Rectal smooth muscle tissue (tissue), 1 donor: ENCODE data around the gene SIM1.

Experiments used
- H3K27ac ChIP-seq: one replicate; pipeline ENCODE4 v1.7.0; 2013; ENCODE audit warnings: low read depth, low read length, inconsistent platforms
- H3K27me3 ChIP-seq: one replicate; pipeline ENCODE4 v1.7.0; 2013; ENCODE audit warnings: low read length; ENCODE audit not compliant: control insufficient read depth, insufficient read depth
- H3K36me3 ChIP-seq: one replicate; pipeline ENCODE4 v1.7.0; 2013; ENCODE audit warnings: low read length; ENCODE audit not compliant: control insufficient read depth, insufficient read depth
- H3K4me1 ChIP-seq: one replicate; pipeline ENCODE4 v1.7.0; 2013; ENCODE audit warnings: low read length; ENCODE audit not compliant: control insufficient read depth, insufficient read depth
- H3K4me3 ChIP-seq: one replicate; pipeline ENCODE4 v1.7.0; 2013; ENCODE audit warnings: low read length
- H3K9ac ChIP-seq: one replicate; pipeline ENCODE4 v1.7.0; 2013; ENCODE audit warnings: low read length

SIM1 gene

GRCh38 chr6:100485268-100485667, 20.5 kb upstream of the SIM1 start:
- Histone ChIP-seq H3K27me3 (no peaks in the 10 kb centered on the region), H3K9ac (no peak overlapping the region), H3K36me3 (no peaks in the 10 kb centered on the region), H3K4me3 (no peak overlapping the region), H3K27ac (no peak overlapping the region), H3K4me1 (no peaks in the 10 kb centered on the region)

GRCh38 chr6:100484474-100484873, 19.8 kb upstream of the SIM1 start:
- no peaks in the 10 kb centered on the region for H3K27me3 ChIP-seq
- no peak overlapping the region for H3K9ac ChIP-seq
- no peak overlapping the region for H3K4me3 ChIP-seq
- no peak overlapping the region for H3K27ac ChIP-seq
- H3K36me3 ChIP-seq = no peaks in the 10 kb centered on the region
- H3K4me1 ChIP-seq = no peaks in the 10 kb centered on the region

- Histone ChIP-seq H3K27me3 (no peaks in the 10 kb centered on the region), H3K4me3 (no peak overlapping the region), H3K4me1 (no peaks in the 10 kb centered on the region), H3K36me3 (no peaks in the 10 kb centered on the region), H3K9ac (no peak overlapping the region), H3K27ac (no peak overlapping the region)
Observed at GRCh38 chr6:100482698-100483097, 18.0 kb upstream of the SIM1 start.

- no peaks in the 10 kb centered on the region for H3K4me1 ChIP-seq
- H3K4me3 ChIP-seq = no peak overlapping the region
- no peaks in the 10 kb centered on the region for H3K36me3 ChIP-seq
- no peaks in the 10 kb centered on the region for H3K27me3 ChIP-seq
- no peak overlapping the region for H3K9ac ChIP-seq
- no peak overlapping the region for H3K27ac ChIP-seq
Observed at GRCh38 chr6:100479179-100480035, 14.7 kb upstream of the SIM1 start.

- no peaks in the 10 kb centered on the region for H3K4me1 ChIP-seq
- H3K36me3 ChIP-seq = no peaks in the 10 kb centered on the region
- no peak overlapping the region for H3K9ac ChIP-seq
- H3K27me3 ChIP-seq = no peaks in the 10 kb centered on the region
- H3K27ac ChIP-seq = no peak overlapping the region
- H3K4me3 ChIP-seq = no peak overlapping the region
Observed at GRCh38 chr6:100475554-100476320, 11.0 kb upstream of the SIM1 start.

- Histone ChIP-seq H3K4me3 (no peak overlapping the region), H3K9ac (no peak overlapping the region), H3K27me3 (peaks cover 8% of the 10 kb centered on the region)
Observed at GRCh38 chr6:100473182-100473581, 8.5 kb upstream of the SIM1 start.

GRCh38 chr6:100472674-100473073, 8.0 kb upstream of the SIM1 start:
- no peaks in the 10 kb centered on the region for H3K4me1 ChIP-seq
- H3K4me3 ChIP-seq = no peak overlapping the region
- H3K9ac ChIP-seq = no peak overlapping the region
- H3K27ac ChIP-seq = no peak overlapping the region
- H3K36me3 ChIP-seq = no peaks in the 10 kb centered on the region
- H3K27me3 ChIP-seq = peaks cover 9% of the 10 kb centered on the region

More at GRCh38 chr6:100473182-100473581, 8.5 kb upstream of the SIM1 start:
- H3K4me1 ChIP-seq = no peaks in the 10 kb centered on the region
- H3K27ac ChIP-seq = no peak overlapping the region
- H3K36me3 ChIP-seq = no peaks in the 10 kb centered on the region

GRCh38 chr6:100470422-100471120, 5.8 kb upstream of the SIM1 start:
- no peak overlapping the region for H3K4me3 ChIP-seq
- no peak overlapping the region for H3K27ac ChIP-seq
- no peaks in the 10 kb centered on the region for H3K36me3 ChIP-seq
- H3K9ac ChIP-seq = no peak overlapping the region
- H3K4me1 ChIP-seq = no peaks in the 10 kb centered on the region
- peaks cover 29% of the 10 kb centered on the region for H3K27me3 ChIP-seq

GRCh38 chr6:100469101-100469859, 4.6 kb upstream of the SIM1 start:
- Histone ChIP-seq H3K36me3 (no peaks in the 10 kb centered on the region), H3K27me3 (peaks cover 39% of the 10 kb centered on the region), H3K9ac (no peak overlapping the region), H3K27ac (no peak overlapping the region), H3K4me1 (no peaks in the 10 kb centered on the region), H3K4me3 (no peak overlapping the region)

GRCh38 chr6:100468016-100468622, 3.4 kb upstream of the SIM1 start:
- H3K4me3 ChIP-seq = no peak overlapping the region
- peaks cover 50% of the 10 kb centered on the region for H3K27me3 ChIP-seq
- H3K4me1 ChIP-seq = no peaks in the 10 kb centered on the region
- H3K36me3 ChIP-seq = no peaks in the 10 kb centered on the region
- H3K9ac ChIP-seq = no peak overlapping the region
- no peak overlapping the region for H3K27ac ChIP-seq

GRCh38 chr6:100467129-100468015, 2.7 kb upstream of the SIM1 start:
- Histone ChIP-seq H3K4me1 (no peaks in the 10 kb centered on the region), H3K4me3 (no peak overlapping the region), H3K27ac (no peak overlapping the region), H3K9ac (no peak overlapping the region), H3K36me3 (no peaks in the 10 kb centered on the region), H3K27me3 (peaks cover 51% of the 10 kb centered on the region)
